Measurements from ENCODE around the gene CUX1. TPM values are rescaled to one million over a fixed set of nuclear protein-coding genes. Genes with fewer than 3 reads are reported as not detected.

The CUX1 gene
- total and polyA plus RNA-seq, 10 of the 15 experiments (the other 5 are each of a cell fraction or from before 2014, with no cell fraction given), result 6.1 to 48.6 (median 25.9) TPM

GRCh38 chr7:101954499-101954898 is 137.1 kb downstream of the CUX1 start:
- ATAC-seq (peak; percentile 53), DNase-seq (ENCODE audit: low read depth, low spot score) (no peak), FAIRE-seq (peak; percentile 35)
- ChIA-PET POLR2A (interaction anchor here (1.0 to 3.8 kb wide), 4 partner anchors 13 to 31 kb away, joined by 3 to 27 read pairs (median 8); no protein-coding TSS in a partner anchor), RAD21 (ENCODE audit: unreplicated experiment) (interaction anchor here (0.9 to 4.6 kb wide), 9 partner anchors 13 to 137 kb away, joined by 3 to 28 read pairs (median 4); partner anchors contain the start of gene CUX1), CTCF (interaction anchor here (0.9 to 2.3 kb wide), 5 partner anchors 21 to 283 kb away, joined by 3 to 7 read pairs (median 5); no protein-coding TSS in a partner anchor), SMC1A (ENCODE audit: uncharacterized antibody, unreplicated experiment) (interaction anchor here (0.6 to 3.8 kb wide), 13 partner anchors 12 to 98 kb away, joined by 3 to 18 read pairs (median 5); no protein-coding TSS in a partner anchor)
- intact Hi-C loops (cut with micrococcal nuclease; ENCODE audit: unreplicated experiment) (loop anchor here (10.0 kb wide), 1 partner anchor 210 kb away; no protein-coding TSS in a partner anchor), in situ Hi-C loops (cut with MboI) (no loop called here)
- TF ChIP-seq ZNF687 (IDR thresholded peaks at IDR 0.05), result no peak
- TF ChIP-seq JUND (IDR thresholded peaks at IDR 0.05; ENCODE audit: low read depth, low read length), result no peak
- TF ChIP-seq IKZF2 (IDR thresholded peaks at IDR 0.05), result 0 out of 4 replicates have a peak, but pooled peaks of 1 of the 2 experiments have one; percentile 20
- 0 out of 2 replicates have a peak, but pooled peaks have one; percentile 21 for TF ChIP-seq TCF12 (IDR thresholded peaks at IDR 0.05; ENCODE audit: low read depth, low read length)
- peak; percentile 57 for TF ChIP-seq RUNX3 (IDR thresholded peaks at IDR 0.05; ENCODE audit: low read length)
- no peak for TF ChIP-seq GABPA (IDR thresholded peaks at IDR 0.05; ENCODE audit: low read depth)
- TF ChIP-seq SP1 (IDR thresholded peaks at IDR 0.05; ENCODE audit: low read depth, low read length), result no peak
- TF ChIP-seq SUZ12 (IDR thresholded peaks at IDR 0.05; ENCODE audit: unreplicated experiment), result no peak
- TF ChIP-seq TCF3 (IDR thresholded peaks at IDR 0.05; ENCODE audit: borderline replicate concordance, insufficient read depth, low read depth, low read length), result peak; percentile 80
- no peak for TF ChIP-seq ATF7 (IDR thresholded peaks at IDR 0.05; ENCODE audit: low read depth)
- TF ChIP-seq YY1 (IDR thresholded peaks at IDR 0.05; ENCODE audit: low read depth, low read length), result no peak
- no peak for TF ChIP-seq PML (IDR thresholded peaks at IDR 0.05; ENCODE audit: low read length)
- TF ChIP-seq EP300 (IDR thresholded peaks at IDR 0.05; ENCODE audit: borderline replicate concordance in 1 of 2, control insufficient read depth in 1 of 2, low read depth in 2 of 2, low read length in 2 of 2), result no peak
- H3K36me3 ChIP-seq (ENCODE audit: control insufficient read depth in 2 of 2, insufficient read depth in 2 of 2, low read length in 1 of 2), result peaks cover 0 to 3% of the 10 kb centered on the region in 2 experiments; a peak in 3 of 4 replicates
- BruUV-seq (replicated peaks), result no TSS peak
- peak overlapping the region; percentile 4 for H3K27ac ChIP-seq (ENCODE audit: control insufficient read depth, insufficient read depth)
- no peak overlapping the region for H2AFZ ChIP-seq (ENCODE audit: control insufficient read depth, low read depth, low read length)
- peaks cover 6% of the 10 kb centered on the region for H3K79me2 ChIP-seq (ENCODE audit: control insufficient read depth, insufficient read depth, low read length)
- H3K4me1 ChIP-seq (ENCODE audit: control insufficient read depth, insufficient read depth, low read length), result peaks cover 48% of the 10 kb centered on the region
- H4K20me1 ChIP-seq (ENCODE audit: control insufficient read depth, insufficient read depth), result no peaks in the 10 kb centered on the region
- H3K4me3 ChIP-seq, result no peak overlapping the region
- H3K27me3 ChIP-seq (replicated peaks in 1 of 2; ENCODE audit: control insufficient read depth in 2 of 2, insufficient read depth in 2 of 2, low read length in 1 of 2), result no peaks in the 10 kb centered on the region
- no peaks in the 10 kb centered on the region for H3K9me3 ChIP-seq (replicated peaks; ENCODE audit: control insufficient read depth, insufficient read depth, low read length)
- WGBS (ENCODE audit: insufficient coverage, insufficient replicate concordance, low lambda C conversion rate, missing lambda C conversion rate), result 78% methylated on average over 5 of the region's 5 CpGs
- H3K4me2 ChIP-seq (ENCODE audit: control insufficient read depth, insufficient read depth), result peak overlapping the region; percentile 55; the same call in 1 of the 2 replicates
- H3K9ac ChIP-seq (ENCODE audit: control insufficient read depth, insufficient read depth, low read length), result no peak overlapping the region
